Nephron (organoid): ENCODE results near the gene KRR1.
"Not testable (repeated sequence)": the region's sequence is repeated elsewhere in the genome, so short reads cannot be mapped to it uniquely, and the experiment has no call there.

Experiments used
- H3K27ac Mint-ChIP-seq, 3 experiments: 2 replicates each; pipeline ENCODE4 v1.8.0; 2020; ENCODE audit warnings: mixed read lengths in 3 of 3, mild to moderate bottlenecking in 2 of 3, moderate library complexity in 1 of 3
- H3K27me3 Mint-ChIP-seq: 2 replicates; pipeline ENCODE4 v1.8.0; 2021; ENCODE audit warnings: low read depth, mild to moderate bottlenecking, moderate library complexity, mixed read lengths
- H3K36me3 Mint-ChIP-seq: 2 replicates; pipeline ENCODE4 v1.8.0; 2020; ENCODE audit warnings: low read depth, mixed read lengths
- H3K4me1 Mint-ChIP-seq: 2 replicates; pipeline ENCODE4 v1.8.0; 2020; ENCODE audit warnings: mixed read lengths
- H3K4me3 Mint-ChIP-seq, 3 experiments: 2 replicates each; pipeline ENCODE4 v1.8.0; 2020; ENCODE audit warnings: mild to moderate bottlenecking in 3 of 3, mixed read lengths in 3 of 3, moderate library complexity in 2 of 3
- H3K9me3 Mint-ChIP-seq: 2 replicates; pipeline ENCODE4 v1.8.0; 2020; ENCODE audit warnings: mixed read lengths
- CTCF ChIP-seq, 3 experiments: fragments of 200-600 bp; sonication (generic); IDR thresholded peaks; one replicate each; pipeline ENCODE4 v1.5.0; 2021; ENCODE audit warnings: antibody characterized with exemption in 3 of 3; ENCODE audit not compliant: unreplicated experiment in 3 of 3

KRR1 gene

DNA sequence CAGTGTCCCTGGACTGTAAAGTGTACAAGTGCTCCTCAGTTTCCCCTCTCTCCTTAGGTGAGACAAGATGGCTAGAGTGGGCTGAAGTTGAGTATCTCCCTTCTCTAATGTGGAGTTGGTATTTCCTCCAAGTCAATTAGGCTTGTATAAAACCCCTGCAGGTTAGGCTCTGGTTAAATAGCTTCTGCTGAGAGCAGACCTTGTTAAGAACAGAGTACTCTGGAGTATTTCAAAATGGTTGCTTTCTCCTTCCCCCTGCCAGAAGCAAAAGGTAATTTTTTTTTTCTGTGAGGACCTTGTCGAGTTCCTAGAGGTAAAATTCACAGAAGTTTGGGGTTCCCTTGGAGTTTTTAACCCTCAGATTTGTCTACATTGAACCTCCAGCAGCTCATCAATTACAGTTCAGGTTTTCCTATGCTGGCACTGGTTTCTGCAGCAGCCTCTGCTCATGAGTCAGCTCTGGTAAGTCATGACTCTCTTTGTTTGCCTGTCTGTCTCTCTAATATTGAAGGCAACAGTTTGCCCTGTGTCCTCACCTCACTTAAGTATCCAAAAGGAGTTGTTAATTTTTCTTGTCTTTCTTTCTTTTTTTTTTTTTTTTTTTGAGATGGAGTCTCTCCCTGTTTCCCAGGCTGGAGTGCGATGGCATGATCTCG is 58.6 kb downstream of the KRR1 start:
- no peaks in the 10 kb centered on the region for H3K36me3 Mint-ChIP-seq
- TF ChIP-seq CTCF (IDR thresholded peaks at IDR 0.05; ENCODE audit: unreplicated experiment in 3 of 3): no peak
- no peaks in the 10 kb centered on the region for H3K27me3 Mint-ChIP-seq
- no peaks in the 10 kb centered on the region for H3K4me1 Mint-ChIP-seq
- H3K4me3 Mint-ChIP-seq: no peak overlapping the region
- H3K27ac Mint-ChIP-seq: no peak overlapping the region
- H3K9me3 Mint-ChIP-seq: peaks cover 8% of the 10 kb centered on the region

GRCh38 chr12:75447691-75448393 is 63.6 kb downstream of the KRR1 start:
- Mint-ChIP-seq H3K27ac (no peak overlapping the region), H3K36me3 (no peaks in the 10 kb centered on the region), H3K27me3 (no peaks in the 10 kb centered on the region), H3K4me1 (no peaks in the 10 kb centered on the region), H3K9me3 (no peaks in the 10 kb centered on the region), H3K4me3 (no peak overlapping the region)
- no peak for TF ChIP-seq CTCF (IDR thresholded peaks at IDR 0.05; ENCODE audit: unreplicated experiment in 3 of 3)

DNA sequence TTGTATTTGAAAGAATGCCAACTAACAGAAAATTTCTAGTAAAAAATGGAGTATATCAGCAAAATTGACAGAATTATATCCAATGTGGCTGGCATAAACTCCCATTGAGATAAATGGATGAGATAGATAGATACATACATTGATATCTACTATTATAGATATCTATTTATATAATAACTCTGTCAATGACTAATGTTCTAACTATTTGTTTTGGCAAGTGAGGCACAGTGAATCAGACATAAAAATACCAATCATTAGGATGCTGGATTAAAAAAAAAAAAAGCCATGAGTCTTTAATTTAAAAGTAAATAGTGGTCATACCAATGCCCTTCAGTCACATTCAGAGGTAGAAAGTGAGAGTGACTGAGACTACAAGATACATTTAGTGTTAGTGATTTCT is 64.6 kb downstream of the KRR1 start:
- Mint-ChIP-seq H3K4me1 (no peaks in the 10 kb centered on the region), H3K27ac (no peak overlapping the region), H3K9me3 (peaks cover 5% of the 10 kb centered on the region), H3K36me3 (no peaks in the 10 kb centered on the region), H3K27me3 (no peaks in the 10 kb centered on the region), H3K4me3 (no peak overlapping the region)
- TF ChIP-seq CTCF (IDR thresholded peaks at IDR 0.05; ENCODE audit: unreplicated experiment in 3 of 3): no peak

- not testable (repeated sequence) for H3K27me3 Mint-ChIP-seq, H3K36me3 Mint-ChIP-seq, H3K4me1 Mint-ChIP-seq, H3K27ac Mint-ChIP-seq, H3K4me3 Mint-ChIP-seq
- peaks cover 11% of the 10 kb centered on the region for H3K9me3 Mint-ChIP-seq
These were observed 66.3 kb downstream of the KRR1 start for GRCh38 chr12:75445137-75445507.

- H3K27me3 Mint-ChIP-seq: no peaks in the 10 kb centered on the region
- H3K9me3 Mint-ChIP-seq: peaks cover 14% of the 10 kb centered on the region
- no peak overlapping the region for H3K4me3 Mint-ChIP-seq
- no peak for TF ChIP-seq CTCF (IDR thresholded peaks at IDR 0.05; ENCODE audit: unreplicated experiment in 3 of 3)
- H3K36me3 Mint-ChIP-seq: no peaks in the 10 kb centered on the region
- peak overlapping the region in 2 of 3 experiments; percentile 12 to 39 for H3K27ac Mint-ChIP-seq
- no peaks in the 10 kb centered on the region for H3K4me1 Mint-ChIP-seq
These were observed 66.8 kb downstream of the KRR1 start for GRCh38 chr12:75444429-75445136.

DNA sequence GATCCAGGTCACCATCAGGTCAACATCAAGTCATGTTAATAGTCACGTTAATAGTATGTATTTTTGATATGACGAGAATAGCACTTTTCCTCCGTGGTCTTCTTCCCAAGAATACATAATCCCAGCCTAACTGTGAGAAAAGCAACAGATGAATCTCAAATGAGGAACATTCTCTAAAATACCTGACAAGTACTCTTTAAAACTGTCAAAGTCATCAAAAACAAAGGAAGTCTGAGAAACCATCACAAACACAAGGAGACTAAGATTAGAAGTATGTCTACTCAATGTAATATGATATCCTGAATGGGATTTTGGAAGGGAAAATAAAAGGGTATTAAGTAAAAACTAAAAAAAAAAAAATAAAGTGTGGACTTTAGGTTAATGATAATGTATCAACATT is 67.7 kb downstream of the KRR1 start:
- Mint-ChIP-seq H3K4me3 (no peak overlapping the region), H3K36me3 (no peaks in the 10 kb centered on the region), H3K9me3 (peaks cover 17% of the 10 kb centered on the region), H3K27me3 (no peaks in the 10 kb centered on the region), H3K27ac (no peak overlapping the region), H3K4me1 (no peaks in the 10 kb centered on the region)
- no peak for TF ChIP-seq CTCF (IDR thresholded peaks at IDR 0.05; ENCODE audit: unreplicated experiment in 3 of 3)

DNA sequence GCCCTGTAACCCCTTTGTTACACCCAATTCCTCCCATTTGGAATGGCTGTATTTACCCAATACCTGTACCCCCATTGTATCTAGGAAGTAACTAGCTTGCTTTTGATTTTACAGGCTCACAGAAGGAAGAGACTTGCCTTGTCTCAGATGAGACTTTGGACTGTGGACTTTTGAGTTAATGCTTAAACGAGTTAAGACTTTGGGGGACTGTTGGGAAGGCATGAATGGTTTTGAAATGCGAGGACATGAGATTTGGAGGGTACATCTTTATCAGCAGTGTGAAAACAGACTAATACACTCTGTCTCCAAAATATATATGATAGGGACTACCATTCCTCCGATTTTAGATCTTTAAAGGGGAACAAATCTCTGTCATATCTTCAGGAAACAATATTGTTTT is 69.0 kb downstream of the KRR1 start:
- not testable (repeated sequence) for H3K27me3 Mint-ChIP-seq, H3K4me1 Mint-ChIP-seq, H3K4me3 Mint-ChIP-seq, H3K36me3 Mint-ChIP-seq
- H3K27ac Mint-ChIP-seq: peak overlapping the region in 2 of 3 experiments; percentile 46 to 67
- peaks cover 20% of the 10 kb centered on the region for H3K9me3 Mint-ChIP-seq

DNA sequence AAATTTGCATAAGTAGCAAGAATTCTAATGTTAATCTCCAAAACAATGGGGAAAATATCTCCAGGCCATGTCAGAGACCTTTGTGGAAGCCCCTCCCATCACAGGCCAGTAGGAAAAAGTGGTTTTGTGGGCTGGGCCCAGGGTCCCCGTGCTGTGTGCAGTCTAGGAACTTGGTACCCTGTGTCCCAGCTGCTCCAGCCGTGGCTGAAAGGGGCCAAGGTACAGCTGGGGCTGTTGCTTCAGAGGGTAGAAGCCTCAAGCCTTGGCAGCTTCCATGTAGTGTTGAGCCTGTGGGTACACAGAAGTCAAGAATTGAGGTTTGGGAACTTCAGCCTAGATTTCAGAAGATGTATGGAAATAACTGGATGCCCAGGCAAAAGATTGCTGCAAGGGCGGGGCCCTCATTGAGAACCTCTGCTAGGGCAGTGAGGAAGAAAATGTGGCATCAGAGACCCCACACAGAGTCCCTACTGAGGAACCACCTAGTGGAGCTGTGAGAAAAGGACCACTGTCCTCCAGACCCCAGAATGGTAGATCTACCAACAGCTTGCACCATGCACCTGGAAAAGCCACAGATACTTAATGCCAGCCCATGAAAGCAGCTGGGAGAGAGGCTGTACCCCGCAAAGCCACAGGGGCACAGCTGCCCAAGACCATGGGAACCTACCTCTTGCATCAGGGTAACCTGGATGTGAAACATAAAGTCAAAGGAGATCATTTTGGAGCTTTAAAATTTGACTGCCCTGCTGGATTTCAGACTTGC is 69.5 kb downstream of the KRR1 start:
- not testable (repeated sequence) for H3K36me3 Mint-ChIP-seq, H3K4me3 Mint-ChIP-seq, H3K27me3 Mint-ChIP-seq, H3K4me1 Mint-ChIP-seq
- peak overlapping the region in 2 of 3 experiments; percentile 46 to 67 for H3K27ac Mint-ChIP-seq
- peaks cover 22% of the 10 kb centered on the region for H3K9me3 Mint-ChIP-seq
